Stimulated activated CD8-positive, alpha-beta memory T cell treated with anti-CD3 and anti-CD28 coated beads, Interleukin-7, amount 100 ng/mL, for 4 hours (primary cell): ENCODE measurements around the gene NFASC.

ENCODE experiments used
- DNase-seq, 2 donors: peaks; one replicate each; pipeline ENCODE4 v3.0.0-alpha.2; 2020; ENCODE audit warnings: low read depth in 2 of 2

NFASC gene

DNA sequence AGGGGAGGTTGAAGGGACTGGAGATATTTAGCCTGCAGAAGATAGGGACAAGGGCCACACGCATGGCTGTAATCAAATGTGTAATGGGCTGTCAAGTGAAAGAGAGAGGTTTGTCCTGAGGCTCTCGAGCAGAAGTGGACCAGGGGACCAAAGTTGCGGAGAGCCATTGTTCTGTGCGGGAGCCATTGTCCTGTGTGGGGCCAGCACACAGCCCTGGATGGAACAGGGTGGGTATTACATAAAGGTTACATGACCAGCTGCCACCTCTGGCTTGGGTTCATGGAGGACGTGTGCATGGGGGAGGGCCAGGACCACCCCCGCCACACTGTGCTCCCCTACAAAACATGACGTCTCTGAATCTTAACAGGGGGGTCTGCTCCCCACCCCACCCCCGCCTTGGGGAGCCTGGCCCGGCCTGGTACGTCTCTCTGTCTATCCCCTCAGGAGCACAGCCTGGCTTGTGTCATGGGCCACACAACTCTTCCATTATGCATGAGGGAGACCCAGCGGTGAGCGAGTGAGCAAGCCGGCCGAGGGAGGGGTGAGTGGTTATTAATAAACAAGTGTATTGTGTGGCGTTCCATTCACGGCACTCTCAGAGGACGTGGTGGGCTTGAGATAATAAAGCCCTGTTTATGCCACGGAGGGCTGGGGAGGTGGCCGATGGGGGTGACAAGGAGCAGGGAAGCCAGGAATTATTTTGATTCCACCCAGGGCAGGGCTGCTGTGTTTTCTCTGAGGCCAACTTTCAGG, at the start of gene NFASC:
Gene NFASC (plus strand): TSS at position 703 of the 753 bp plus-strand sequence. CDS start 73,454 bp downstream, outside the sequence.
- DNase-seq: no peak

GRCh38 chr1:204821476-204821875, 49.2 kb upstream of the NFASC start:
- no peak for DNase-seq

DNA sequence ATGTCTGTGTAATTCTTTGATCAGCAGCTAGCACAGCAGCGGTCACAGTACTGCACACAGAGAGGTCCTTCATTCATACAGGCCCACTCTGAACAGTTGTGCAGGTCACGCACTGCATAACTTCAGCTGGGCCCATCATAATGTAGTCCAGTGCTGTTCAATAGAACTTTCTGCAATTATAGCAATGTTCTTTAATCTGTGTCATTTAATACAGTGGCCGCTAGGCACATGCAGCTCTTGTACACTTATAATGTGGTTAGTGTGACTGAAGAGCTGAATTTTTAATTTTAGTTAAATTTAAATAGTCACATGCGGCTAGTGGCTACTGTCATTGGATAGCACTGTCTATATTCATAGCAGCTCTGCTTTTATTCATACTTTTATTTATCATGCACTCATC, 48.7 kb upstream of the NFASC start:
- no peak for DNase-seq

GRCh38 chr1:204826970-204827369, 43.7 kb upstream of the NFASC start:
- no peak for DNase-seq

GRCh38 chr1:204828352-204828850, 42.3 kb upstream of the NFASC start:
- DNase-seq: no peak

GRCh38 chr1:204829133-204829825, 41.4 kb upstream of the NFASC start:
- DNase-seq: no peak

DNA sequence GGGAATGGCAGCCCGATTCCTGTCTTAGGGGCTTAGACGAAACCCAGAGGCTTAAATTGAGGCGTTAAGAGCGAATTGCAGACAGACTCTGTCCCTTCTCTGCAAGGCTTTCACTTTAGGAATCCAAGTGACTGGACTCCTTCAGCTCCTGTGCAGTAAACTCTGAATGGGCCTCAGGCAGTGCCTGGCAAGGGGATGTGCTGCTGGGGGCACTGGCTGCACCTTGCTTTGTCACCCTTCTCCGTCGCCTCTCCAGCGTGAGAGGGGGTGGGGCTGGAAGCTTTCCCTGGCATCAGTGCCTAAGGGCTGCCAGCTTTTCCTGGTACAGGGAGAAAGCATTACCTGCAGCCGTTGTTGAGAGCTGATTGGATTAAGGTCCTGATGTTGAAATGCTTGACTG, 39.9 kb upstream of the NFASC start:
- no peak for DNase-seq

- no peak for DNase-seq
Observed at GRCh38 chr1:204831186-204831585, 39.5 kb upstream of the NFASC start.

- DNase-seq: no peak
Observed at GRCh38 chr1:204834336-204834735, 36.3 kb upstream of the NFASC start.

- DNase-seq: no peak
Observed at GRCh38 chr1:204834752-204835151, 35.9 kb upstream of the NFASC start.

- no peak for DNase-seq
Observed at GRCh38 chr1:204835737-204836136, 34.9 kb upstream of the NFASC start.

DNA sequence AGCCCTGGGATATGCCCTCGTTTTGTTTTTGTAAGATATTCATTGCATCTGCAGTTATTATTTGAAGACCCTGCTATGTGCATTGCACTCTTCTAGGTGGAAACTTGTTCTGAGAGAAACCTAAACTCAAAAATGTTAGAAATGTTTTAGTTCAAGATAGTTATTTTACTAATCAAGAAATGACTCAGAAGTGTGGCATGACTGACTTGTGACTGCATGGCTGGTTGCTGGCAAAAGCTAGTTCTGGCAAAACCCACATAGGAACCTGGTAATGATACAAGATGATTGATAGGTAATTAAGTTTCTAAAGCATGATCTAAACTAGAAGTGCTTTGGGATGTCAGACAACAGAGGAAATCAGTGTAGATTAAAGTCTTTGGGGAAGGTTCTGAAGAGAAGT, 33.8 kb upstream of the NFASC start:
- no peak for DNase-seq

DNA sequence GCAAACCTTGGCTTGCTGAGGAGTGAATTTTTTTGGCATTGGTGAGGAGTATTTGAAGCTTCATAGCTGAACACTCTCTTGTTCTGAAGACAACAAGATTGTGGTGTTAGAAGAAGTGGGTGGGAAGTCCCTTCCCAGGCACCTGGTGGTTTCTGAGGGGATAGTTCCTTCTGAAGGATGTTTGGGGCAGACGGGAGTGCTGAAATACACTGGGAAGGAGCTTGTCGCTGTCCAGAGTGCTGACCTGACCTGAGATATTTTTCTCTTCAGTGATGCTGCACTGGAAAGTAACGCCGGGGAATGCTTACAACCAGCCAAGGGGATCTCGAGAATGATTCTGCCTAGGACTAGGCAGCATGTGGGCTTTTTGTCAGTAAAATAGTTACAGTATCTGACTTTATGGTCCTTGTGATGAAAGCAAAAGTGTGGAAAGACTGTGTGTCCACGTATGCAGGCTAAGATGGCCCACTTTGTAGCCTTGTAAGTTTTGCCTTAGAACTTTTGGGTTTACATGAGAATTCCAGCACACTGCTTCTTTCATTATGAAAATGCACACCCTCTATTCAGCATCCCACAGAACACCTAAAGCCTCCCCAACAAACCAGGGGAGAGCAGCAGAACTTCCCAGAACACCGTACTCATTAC, 33.1 kb upstream of the NFASC start:
- DNase-seq: no peak

DNA sequence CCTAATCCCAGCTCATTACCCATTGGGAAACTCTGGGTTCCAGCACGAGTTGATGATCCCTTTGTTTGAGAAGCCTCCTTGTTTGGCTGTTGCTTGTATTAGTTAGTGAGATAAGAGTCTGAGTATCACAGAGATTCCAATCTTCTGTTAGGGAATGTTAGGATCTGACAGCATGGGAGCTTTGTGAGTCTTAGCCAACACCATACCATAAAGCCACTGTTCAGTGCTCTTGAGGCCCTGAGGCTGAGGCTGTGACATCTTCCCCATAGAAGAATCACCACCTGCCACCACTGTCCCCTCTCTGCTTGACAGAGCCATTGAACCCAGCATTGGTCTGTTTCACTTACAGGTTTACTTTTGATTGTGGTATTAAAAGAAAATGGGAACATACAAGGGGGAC, 29.3 kb upstream of the NFASC start:
- DNase-seq: no peak

GRCh38 chr1:204841798-204842197, 28.9 kb upstream of the NFASC start:
- no peak for DNase-seq

DNA sequence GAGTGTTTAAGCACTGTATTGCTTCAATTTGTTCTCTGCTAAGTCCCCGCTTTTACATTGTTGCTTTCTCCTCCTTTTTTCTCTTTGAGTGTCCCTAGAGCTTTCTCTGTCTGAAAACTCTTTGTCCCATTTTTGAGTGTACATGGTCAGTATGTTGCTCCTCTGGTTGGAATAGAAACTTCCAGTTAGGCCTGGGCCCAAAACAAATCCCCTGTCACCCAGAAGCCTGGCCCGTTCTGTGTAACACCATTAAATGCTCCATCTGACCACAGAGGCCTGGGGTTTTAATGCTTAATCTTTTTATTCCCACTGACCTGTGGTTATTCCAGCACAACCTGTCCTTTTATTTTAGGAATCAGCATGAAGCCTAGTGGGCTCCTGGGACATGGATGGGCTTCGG, 28.3 kb upstream of the NFASC start:
- no peak for DNase-seq

DNA sequence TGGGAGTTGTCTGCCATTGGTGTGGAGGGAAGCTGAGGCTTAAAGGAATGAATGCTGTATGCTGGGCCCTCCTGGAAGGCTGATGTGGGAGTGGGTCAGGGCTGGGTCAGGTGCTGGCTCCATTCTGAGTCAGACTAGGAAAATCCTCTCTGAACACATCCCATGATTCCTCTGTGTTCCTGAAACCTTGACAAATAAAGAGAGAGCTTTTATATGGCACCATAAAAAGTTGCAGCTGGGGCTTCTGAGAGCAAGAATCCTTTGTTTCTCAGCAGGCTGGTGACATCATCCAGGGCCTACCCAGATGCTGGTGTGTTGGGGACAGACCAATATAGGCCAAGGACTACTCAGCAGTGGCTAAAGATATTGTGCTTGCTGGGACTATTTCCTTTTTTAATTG, 27.8 kb upstream of the NFASC start:
- no peak for DNase-seq

DNA sequence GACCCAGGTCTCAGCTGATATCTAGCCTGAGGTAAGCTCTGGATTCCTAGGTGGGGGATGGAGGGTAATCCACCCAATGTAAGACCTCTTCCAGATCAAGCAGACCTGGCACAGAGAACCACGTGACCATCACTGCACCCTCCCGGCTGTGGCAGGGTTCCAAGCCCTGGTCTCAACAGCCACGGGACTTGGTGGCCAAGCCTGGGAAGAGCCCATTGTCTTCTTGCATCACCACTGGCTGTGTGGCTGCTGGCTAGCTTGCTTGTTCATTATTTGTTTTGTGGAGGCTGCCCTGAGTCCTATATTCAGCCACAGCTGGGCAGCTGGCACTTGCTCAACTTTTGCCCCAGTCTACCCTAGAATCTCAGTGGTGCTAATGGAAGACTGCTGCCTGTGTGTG, 24.1 kb upstream of the NFASC start:
- DNase-seq: no peak

DNA sequence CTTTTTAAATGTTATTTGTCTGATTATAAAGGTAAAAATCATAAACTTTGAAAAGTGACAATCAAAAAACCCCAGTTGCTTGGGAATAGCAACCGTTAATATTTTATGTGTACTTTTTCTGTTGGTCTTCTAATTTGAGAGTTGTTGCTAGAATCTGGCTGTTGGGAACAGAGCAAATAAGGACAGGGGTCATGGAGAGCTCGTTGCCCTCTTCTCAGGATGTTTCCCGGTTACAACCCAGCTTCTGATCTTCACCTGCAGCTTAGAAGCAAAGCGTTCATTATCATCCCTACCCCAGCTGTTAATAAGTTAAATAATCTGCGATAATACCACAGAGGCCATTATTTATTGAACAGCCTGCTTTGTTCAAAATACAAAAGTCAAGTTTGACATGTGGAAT, 22.1 kb upstream of the NFASC start:
- DNase-seq: no peak

DNA sequence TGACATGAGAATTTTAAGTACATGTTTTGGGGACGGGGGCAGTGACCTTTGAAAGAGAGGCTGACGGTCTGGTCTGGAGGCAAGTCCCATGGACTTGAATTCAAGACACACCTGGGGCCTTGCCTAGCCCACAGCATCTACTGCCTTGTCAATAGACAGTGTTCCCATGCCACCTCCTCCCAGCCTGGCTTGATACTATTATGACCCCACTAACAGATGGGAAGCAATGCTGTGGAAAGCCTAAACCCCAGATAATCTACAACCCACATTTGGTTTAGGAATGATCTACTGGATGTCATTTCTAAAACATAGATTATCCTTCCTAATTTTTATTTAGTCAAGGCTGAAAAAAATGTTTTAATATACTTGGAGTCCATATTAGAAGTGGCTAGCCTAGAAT, 17.8 kb upstream of the NFASC start:
- no peak for DNase-seq

- DNase-seq: no peak
Observed at GRCh38 chr1:204853436-204853835, 17.2 kb upstream of the NFASC start.

GRCh38 chr1:204854286-204854685, 16.4 kb upstream of the NFASC start:
- DNase-seq: no peak

- no peak for DNase-seq
Observed at GRCh38 chr1:204858363-204858821, 12.3 kb upstream of the NFASC start.
